Panc1 (cell line): ENCODE results near the gene LKAAEAR1. TPM values are rescaled to one million over a fixed set of nuclear protein-coding genes. Genes with fewer than 3 reads are reported as not detected.

Source experiments
- ATAC-seq: fragments of 200-7000 bp; cut with Tn5 transposase; 2 replicates; pipeline ENCODE4 v1.9.1; 2020; ENCODE audit warnings: mild to moderate bottlenecking, moderate library complexity
- BruUV-seq: library from RNA; stranded (reverse); fragments of 400-500 nt; replicated peaks from 2 replicates; lab custom pipeline; 2021; lab: Mats Ljungman, UMichigan
- CTCF ChIA-PET: fragments of 300-600 bp; sonication (Branson Sonifier 250); formaldehyde crosslinking; loops from one replicate; lab custom pipeline; 2022; ENCODE audit warnings: antibody characterized with exemption; lab: Charles Lee
- POLR2A ChIA-PET: fragments of 300-600 bp; sonication (Branson Sonifier 250); formaldehyde crosslinking; loops from one replicate; lab custom pipeline; 2022; ENCODE audit warnings: antibody characterized with exemption; lab: Charles Lee
- DNase-seq: peaks from one replicate; pipeline ENCODE4 v3.0.0-alpha.2; 2010; ENCODE audit warnings: low read depth, low spot score
- H3K27ac ChIP-seq: 2 replicates; pipeline ENCODE4 v1.5.1; 2011; ENCODE audit warnings: mild to moderate bottlenecking, low read length, inconsistent platforms
- H3K27me3 ChIP-seq: fragments of 200-500 bp; sonication (Bioruptor generic); 2 replicates; pipeline ENCODE4 v1.6.0; 2014; ENCODE audit warnings: low read length, inconsistent platforms; ENCODE audit not compliant: control insufficient read depth, insufficient read depth
- H3K36me3 ChIP-seq: fragments of 200-500 bp; sonication (Bioruptor generic); 2 replicates; pipeline ENCODE4 v1.5.1; 2014; ENCODE audit warnings: inconsistent platforms, mild to moderate bottlenecking, low read length, moderate library complexity; ENCODE audit not compliant: control insufficient read depth, insufficient read depth
- H3K4me1 ChIP-seq: 2 replicates; pipeline ENCODE4 v1.5.1; 2011; ENCODE audit warnings: inconsistent platforms, mild to moderate bottlenecking, low read length, moderate library complexity; ENCODE audit not compliant: control insufficient read depth, insufficient read depth
- H3K4me3 ChIP-seq, 2 experiments: 2 replicates each; pipeline ENCODE4 v1.5.1; 2011 to 2012; ENCODE audit warnings: low read depth in 2 of 2, low read length in 2 of 2, mild to moderate bottlenecking in 2 of 2, inconsistent platforms in 1 of 2, moderate library complexity in 1 of 2
- H3K9me3 ChIP-seq: fragments of 200-500 bp; sonication (Bioruptor generic); 2 replicates; pipeline ENCODE4 v1.5.1; 2014; ENCODE audit warnings: low read depth, mild to moderate bottlenecking, inconsistent platforms, low read length, moderate library complexity; ENCODE audit not compliant: control insufficient read depth, insufficient read depth
- POLR2AphosphoS5 ChIP-seq: IDR thresholded peaks from 2 replicates; pipeline ENCODE4 v1.6.1; 2012; ENCODE audit warnings: mild to moderate bottlenecking, low read depth, low read length, moderate library complexity
- SIN3A ChIP-seq: IDR thresholded peaks from 2 replicates; pipeline ENCODE4 v1.6.1; 2012; ENCODE audit warnings: low read depth, mild to moderate bottlenecking, low read length, moderate library complexity, borderline replicate concordance; ENCODE audit not compliant: insufficient read depth
- TCF7L2 ChIP-seq: IDR thresholded peaks from 2 replicates; pipeline ENCODE4 v1.6.1; 2011; ENCODE audit warnings: mild to moderate bottlenecking, low read depth, low read length, inconsistent platforms
- in situ Hi-C: cut with HindIII; loops from 2 replicates; pipeline ENCODE4 v1.10.0; 2016; ENCODE audit warnings: low sequenced_read_pairs, low pct_unique_long_range_greater_than_20kb
- intact Hi-C: fragments of 100-400 bp; cut with micrococcal nuclease; formaldehyde crosslinking; loops from one replicate; pipeline ENCODE4 v1.10.0; 2022; ENCODE audit not compliant: unreplicated experiment
- total RNA-seq: library from RNA; stranded (reverse); gene quantifications from one replicate; pipeline ENCODE4 v1.2.1, GENCODE V29; 2021; ENCODE audit not compliant: unreplicated experiment
- TF ChIP-seq, protein P1 (sequence below), 2 experiments: IDR thresholded peaks; 2 replicates each; pipeline ENCODE4 v1.6.1; 2011 to 2012; ENCODE audit warnings: low read depth in 2 of 2, control low read depth in 1 of 2, low read length in 1 of 2, mild to moderate bottlenecking in 1 of 2, moderate library complexity in 1 of 2; ENCODE audit not compliant: insufficient read depth in 1 of 2
- TF ChIP-seq, protein P2 (sequence below): fragments of 450-650 bp; IDR thresholded peaks from 2 replicates; pipeline ENCODE4 v1.5.1; 2017; ENCODE audit warnings: mild to moderate bottlenecking

Gene LKAAEAR1
- total RNA-seq, 1 experiment from 2014 or later = 0.67 TPM

DNA sequence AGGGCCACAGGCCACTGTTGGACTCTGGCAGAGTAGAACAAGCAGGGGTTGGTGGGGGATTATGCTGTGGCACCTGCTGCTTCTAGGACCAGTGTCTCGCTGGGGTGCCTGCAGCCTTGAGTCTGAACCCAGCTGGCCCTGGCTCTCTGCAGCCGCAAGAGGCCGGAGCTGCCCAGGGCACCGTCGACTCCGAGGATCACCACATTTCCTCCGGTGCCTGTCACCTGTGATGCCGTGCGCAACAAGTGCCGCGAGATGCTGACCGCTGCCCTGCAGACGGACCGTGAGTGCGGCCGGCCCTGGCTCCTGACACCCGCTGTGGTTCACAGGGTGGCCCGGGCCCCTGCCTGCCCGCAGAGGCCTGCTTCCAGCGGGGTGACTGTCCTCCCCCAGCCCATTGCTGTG is 15.0 kb downstream of the LKAAEAR1 start:
- CTCF ChIA-PET = no interaction called here
- H3K4me3 ChIP-seq = no peak overlapping the region
- POLR2A ChIA-PET = no interaction called here
- peaks cover 21% of the 10 kb centered on the region for H3K4me1 ChIP-seq
- intact Hi-C loops = no loop called here
- no peak for TF ChIP-seq TCF7L2
- no peak for TF ChIP-seq SIN3A
- TF ChIP-seq, protein P1, sequence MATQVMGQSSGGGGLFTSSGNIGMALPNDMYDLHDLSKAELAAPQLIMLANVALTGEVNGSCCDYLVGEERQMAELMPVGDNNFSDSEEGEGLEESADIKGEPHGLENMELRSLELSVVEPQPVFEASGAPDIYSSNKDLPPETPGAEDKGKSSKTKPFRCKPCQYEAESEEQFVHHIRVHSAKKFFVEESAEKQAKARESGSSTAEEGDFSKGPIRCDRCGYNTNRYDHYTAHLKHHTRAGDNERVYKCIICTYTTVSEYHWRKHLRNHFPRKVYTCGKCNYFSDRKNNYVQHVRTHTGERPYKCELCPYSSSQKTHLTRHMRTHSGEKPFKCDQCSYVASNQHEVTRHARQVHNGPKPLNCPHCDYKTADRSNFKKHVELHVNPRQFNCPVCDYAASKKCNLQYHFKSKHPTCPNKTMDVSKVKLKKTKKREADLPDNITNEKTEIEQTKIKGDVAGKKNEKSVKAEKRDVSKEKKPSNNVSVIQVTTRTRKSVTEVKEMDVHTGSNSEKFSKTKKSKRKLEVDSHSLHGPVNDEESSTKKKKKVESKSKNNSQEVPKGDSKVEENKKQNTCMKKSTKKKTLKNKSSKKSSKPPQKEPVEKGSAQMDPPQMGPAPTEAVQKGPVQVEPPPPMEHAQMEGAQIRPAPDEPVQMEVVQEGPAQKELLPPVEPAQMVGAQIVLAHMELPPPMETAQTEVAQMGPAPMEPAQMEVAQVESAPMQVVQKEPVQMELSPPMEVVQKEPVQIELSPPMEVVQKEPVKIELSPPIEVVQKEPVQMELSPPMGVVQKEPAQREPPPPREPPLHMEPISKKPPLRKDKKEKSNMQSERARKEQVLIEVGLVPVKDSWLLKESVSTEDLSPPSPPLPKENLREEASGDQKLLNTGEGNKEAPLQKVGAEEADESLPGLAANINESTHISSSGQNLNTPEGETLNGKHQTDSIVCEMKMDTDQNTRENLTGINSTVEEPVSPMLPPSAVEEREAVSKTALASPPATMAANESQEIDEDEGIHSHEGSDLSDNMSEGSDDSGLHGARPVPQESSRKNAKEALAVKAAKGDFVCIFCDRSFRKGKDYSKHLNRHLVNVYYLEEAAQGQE (IDR thresholded peaks at IDR 0.05; ENCODE audit: insufficient read depth in 1 of 2, low read depth in 2 of 2, low read length in 1 of 2) = no peak
- TF ChIP-seq, protein P2, sequence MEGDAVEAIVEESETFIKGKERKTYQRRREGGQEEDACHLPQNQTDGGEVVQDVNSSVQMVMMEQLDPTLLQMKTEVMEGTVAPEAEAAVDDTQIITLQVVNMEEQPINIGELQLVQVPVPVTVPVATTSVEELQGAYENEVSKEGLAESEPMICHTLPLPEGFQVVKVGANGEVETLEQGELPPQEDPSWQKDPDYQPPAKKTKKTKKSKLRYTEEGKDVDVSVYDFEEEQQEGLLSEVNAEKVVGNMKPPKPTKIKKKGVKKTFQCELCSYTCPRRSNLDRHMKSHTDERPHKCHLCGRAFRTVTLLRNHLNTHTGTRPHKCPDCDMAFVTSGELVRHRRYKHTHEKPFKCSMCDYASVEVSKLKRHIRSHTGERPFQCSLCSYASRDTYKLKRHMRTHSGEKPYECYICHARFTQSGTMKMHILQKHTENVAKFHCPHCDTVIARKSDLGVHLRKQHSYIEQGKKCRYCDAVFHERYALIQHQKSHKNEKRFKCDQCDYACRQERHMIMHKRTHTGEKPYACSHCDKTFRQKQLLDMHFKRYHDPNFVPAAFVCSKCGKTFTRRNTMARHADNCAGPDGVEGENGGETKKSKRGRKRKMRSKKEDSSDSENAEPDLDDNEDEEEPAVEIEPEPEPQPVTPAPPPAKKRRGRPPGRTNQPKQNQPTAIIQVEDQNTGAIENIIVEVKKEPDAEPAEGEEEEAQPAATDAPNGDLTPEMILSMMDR = no peak
- no peak for TF ChIP-seq POLR2AphosphoS5
- in situ Hi-C loops = no loop called here
- no peaks in the 10 kb centered on the region for H3K9me3 ChIP-seq
- no TSS peak for BruUV-seq
- no peaks in the 10 kb centered on the region for H3K27me3 ChIP-seq
- DNase-seq = no peak
- no peaks in the 10 kb centered on the region for H3K36me3 ChIP-seq
- no peak overlapping the region for H3K27ac ChIP-seq
- no peak for ATAC-seq

DNA sequence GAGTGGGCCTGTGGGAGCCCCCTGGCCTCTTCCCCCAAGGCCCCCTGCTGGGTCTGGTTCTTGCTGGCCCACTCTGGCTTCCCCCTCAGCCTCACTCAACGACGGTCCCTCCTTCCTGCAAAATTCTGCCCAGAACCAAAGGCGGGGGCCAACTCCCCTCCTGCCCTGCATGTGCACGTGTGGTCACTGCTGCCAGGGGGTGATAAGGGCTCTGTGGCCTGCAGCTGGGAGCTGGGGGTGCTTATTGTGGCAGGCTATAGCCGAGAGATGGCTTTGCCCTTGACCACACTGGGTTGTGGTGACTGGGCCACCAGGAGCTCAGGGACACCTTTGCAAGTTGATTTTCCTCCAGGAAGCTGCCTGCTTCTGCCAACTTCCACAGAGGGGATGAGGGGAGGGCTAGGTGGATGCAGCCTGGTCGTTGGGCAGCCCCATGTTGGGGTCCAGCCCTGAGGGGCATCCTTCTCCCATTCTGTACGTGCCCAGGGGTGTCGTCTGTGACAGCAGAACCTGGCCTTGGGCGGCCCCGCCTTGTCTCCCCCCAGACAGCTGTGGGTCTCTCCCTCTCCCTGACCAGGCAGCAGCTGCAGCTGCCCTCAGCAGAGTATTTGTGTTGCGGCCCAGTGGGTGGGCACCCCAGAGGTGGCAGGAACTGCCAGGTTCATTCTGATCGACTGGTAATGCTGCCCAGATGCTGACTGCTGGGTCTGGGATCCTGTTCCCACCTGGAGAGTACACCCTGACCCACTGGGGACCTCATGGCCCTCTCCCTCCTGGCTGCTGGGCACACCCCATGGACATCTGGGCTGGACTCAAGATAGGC is 15.6 kb downstream of the LKAAEAR1 start:
- Histone ChIP-seq H3K4me1 (peaks cover 26% of the 10 kb centered on the region), H3K36me3 (no peaks in the 10 kb centered on the region), H3K27ac (no peak overlapping the region), H3K27me3 (no peaks in the 10 kb centered on the region), H3K9me3 (no peaks in the 10 kb centered on the region), H3K4me3 (no peak overlapping the region)
- intact Hi-C loops = no loop called here
- ATAC-seq (no peak), DNase-seq (no peak)
- in situ Hi-C loops = no loop called here
- BruUV-seq = no TSS peak
- POLR2A ChIA-PET = no interaction called here
- CTCF ChIA-PET = no interaction called here
- TF ChIP-seq SIN3A = no peak

DNA sequence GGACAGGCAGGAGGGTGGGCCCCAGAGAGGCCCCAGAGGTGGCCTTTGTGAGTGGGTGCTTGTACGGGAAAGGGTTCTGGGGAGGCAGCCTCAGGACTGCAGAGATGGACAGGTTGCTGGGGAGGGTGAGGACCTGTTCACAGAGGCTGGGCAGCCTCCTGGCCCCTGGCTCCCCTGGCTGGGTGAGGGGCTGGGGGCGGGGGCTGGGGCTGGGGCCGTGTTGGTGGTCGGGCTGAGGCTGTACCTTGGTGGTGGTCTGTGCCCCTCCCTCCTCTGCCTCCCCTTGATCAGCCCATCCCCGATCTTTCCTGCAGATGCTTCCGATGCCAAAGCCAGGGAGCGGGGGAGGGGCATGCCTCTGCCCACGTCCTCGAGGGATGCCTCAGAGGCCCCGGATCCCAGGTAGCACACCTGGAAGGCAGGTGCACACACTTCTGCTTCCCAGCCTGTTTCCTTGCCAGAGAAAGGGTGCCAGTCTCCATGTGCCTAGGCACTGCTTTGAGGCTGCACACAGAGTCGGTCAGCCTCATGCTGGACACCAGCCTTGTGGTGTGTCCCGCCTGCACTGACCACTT is 16.4 kb downstream of the LKAAEAR1 start:
- Histone ChIP-seq H3K4me1 (peaks cover 26% of the 10 kb centered on the region), H3K27ac (no peak overlapping the region), H3K4me3 (no peak overlapping the region), H3K36me3 (no peaks in the 10 kb centered on the region), H3K27me3 (no peaks in the 10 kb centered on the region), H3K9me3 (no peaks in the 10 kb centered on the region)
- intact Hi-C loops = no loop called here
- TF ChIP-seq, protein P2 = no peak
- TF ChIP-seq SIN3A = no peak
- TF ChIP-seq, protein P1 (IDR thresholded peaks at IDR 0.05; ENCODE audit: insufficient read depth in 1 of 2, low read depth in 2 of 2, low read length in 1 of 2) = no peak
- TF ChIP-seq TCF7L2 = no peak
- no peak for TF ChIP-seq POLR2AphosphoS5
- POLR2A ChIA-PET = no interaction called here
- CTCF ChIA-PET = no interaction called here
- BruUV-seq = no TSS peak
- in situ Hi-C loops = no loop called here
- no peak for ATAC-seq
- DNase-seq = no peak
